Parathyroid adenoma (tissue), 2 donors: ENCODE measurements around the gene RILP.

ENCODE experiments used
- H2AFZ ChIP-seq: fragments of 300-600 bp; sonication (generic); one replicate; pipeline ENCODE4 v1.7.0; 2017; ENCODE audit warnings: antibody characterized with exemption, mild to moderate bottlenecking
- H3K27ac ChIP-seq: fragments of 300-600 bp; sonication (generic); one replicate; pipeline ENCODE4 v1.7.0; 2017
- H3K27me3 ChIP-seq: fragments of 300-600 bp; sonication (generic); one replicate; pipeline ENCODE4 v1.7.0; 2017; ENCODE audit warnings: low read length; ENCODE audit not compliant: control insufficient read depth, insufficient read depth
- H3K36me3 ChIP-seq: fragments of 300-600 bp; sonication (generic); one replicate; pipeline ENCODE4 v1.7.0; 2017; ENCODE audit warnings: low read length; ENCODE audit not compliant: control insufficient read depth, insufficient read depth
- H3K4me1 ChIP-seq: fragments of 300-600 bp; sonication (generic); one replicate; pipeline ENCODE4 v1.7.0; 2017; ENCODE audit warnings: control low read depth
- H3K4me2 ChIP-seq: fragments of 300-600 bp; sonication (generic); one replicate; pipeline ENCODE4 v1.7.0; 2017; ENCODE audit warnings: low read length
- H3K4me3 ChIP-seq: fragments of 300-600 bp; sonication (generic); one replicate; pipeline ENCODE4 v1.7.0; 2017; ENCODE audit warnings: low read depth, low read length
- H3K79me2 ChIP-seq: fragments of 300-600 bp; sonication (generic); one replicate; pipeline ENCODE4 v1.7.0; 2017; ENCODE audit warnings: control low read depth
- H3K9ac ChIP-seq: fragments of 300-600 bp; sonication (generic); one replicate; pipeline ENCODE4 v1.7.0; 2017; ENCODE audit warnings: mild to moderate bottlenecking
- H3K9me3 ChIP-seq: fragments of 300-600 bp; sonication (generic); one replicate; pipeline ENCODE4 v1.7.0; 2017; ENCODE audit warnings: low read length; ENCODE audit not compliant: control insufficient read depth
- TF ChIP-seq, protein P1 (sequence below): fragments of 300-600 bp; sonication (generic); IDR thresholded peaks from one replicate; pipeline ENCODE4 v1.7.0; 2017; ENCODE audit warnings: antibody characterized with exemption, mild to moderate bottlenecking
- donor health status: primary hyperparathyroidism.

The RILP gene

DNA sequence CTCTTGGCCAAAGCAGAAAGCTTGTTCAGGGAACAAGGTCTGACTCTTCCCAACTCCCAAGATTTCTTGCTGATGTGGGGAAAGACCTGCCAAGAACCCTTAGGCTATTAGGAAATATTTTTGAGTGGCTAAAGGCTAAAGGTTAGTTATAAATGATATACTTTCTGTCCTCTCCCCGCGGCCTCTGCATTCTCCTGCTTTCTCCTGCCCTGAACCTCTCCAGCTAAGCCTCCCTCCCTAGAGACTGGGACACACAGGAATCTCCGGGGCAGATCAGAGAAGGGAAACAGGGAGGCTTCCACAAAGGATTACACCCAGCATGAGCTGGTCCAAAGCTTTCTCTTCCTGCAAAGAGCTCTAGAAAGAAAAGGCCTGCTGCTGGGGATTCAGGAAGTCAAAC lies 23.3 kb downstream of the RILP start:
- no peaks in the 10 kb centered on the region for H3K9me3 ChIP-seq
- H3K4me2 ChIP-seq = no peak overlapping the region
- H3K79me2 ChIP-seq = peaks cover 8% of the 10 kb centered on the region
- H3K4me1 ChIP-seq = peaks cover 5% of the 10 kb centered on the region
- H3K4me3 ChIP-seq = no peak overlapping the region
- no peaks in the 10 kb centered on the region for H3K27me3 ChIP-seq
- H3K27ac ChIP-seq = peak overlapping the region; percentile 30
- H3K36me3 ChIP-seq = no peaks in the 10 kb centered on the region
- H2AFZ ChIP-seq = no peak overlapping the region
- TF ChIP-seq, protein P1, sequence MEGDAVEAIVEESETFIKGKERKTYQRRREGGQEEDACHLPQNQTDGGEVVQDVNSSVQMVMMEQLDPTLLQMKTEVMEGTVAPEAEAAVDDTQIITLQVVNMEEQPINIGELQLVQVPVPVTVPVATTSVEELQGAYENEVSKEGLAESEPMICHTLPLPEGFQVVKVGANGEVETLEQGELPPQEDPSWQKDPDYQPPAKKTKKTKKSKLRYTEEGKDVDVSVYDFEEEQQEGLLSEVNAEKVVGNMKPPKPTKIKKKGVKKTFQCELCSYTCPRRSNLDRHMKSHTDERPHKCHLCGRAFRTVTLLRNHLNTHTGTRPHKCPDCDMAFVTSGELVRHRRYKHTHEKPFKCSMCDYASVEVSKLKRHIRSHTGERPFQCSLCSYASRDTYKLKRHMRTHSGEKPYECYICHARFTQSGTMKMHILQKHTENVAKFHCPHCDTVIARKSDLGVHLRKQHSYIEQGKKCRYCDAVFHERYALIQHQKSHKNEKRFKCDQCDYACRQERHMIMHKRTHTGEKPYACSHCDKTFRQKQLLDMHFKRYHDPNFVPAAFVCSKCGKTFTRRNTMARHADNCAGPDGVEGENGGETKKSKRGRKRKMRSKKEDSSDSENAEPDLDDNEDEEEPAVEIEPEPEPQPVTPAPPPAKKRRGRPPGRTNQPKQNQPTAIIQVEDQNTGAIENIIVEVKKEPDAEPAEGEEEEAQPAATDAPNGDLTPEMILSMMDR = no peak
- no peak overlapping the region for H3K9ac ChIP-seq

DNA sequence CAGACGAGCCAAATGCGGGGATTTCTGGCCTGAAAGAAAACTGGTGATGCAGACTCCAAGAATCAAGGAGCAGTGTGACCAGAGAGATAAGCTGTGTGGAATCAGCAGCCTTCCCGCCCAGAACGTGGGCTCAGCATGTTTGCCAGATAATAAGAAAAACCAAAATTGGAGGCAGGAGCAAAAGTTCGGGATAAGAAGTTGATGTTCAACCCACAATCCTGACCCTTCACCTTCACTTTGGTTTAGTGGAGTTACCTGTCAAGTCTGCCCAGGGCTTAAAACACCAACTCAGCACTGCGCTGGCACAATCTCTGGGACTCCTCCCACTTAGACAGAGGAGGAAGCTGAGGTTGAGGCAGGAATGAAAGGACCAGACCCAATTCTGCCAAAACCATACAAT lies 24.1 kb downstream of the RILP start:
- Histone ChIP-seq H3K36me3 (no peaks in the 10 kb centered on the region), H3K27ac (no peak overlapping the region), H3K79me2 (peaks cover 10% of the 10 kb centered on the region), H3K9ac (no peak overlapping the region), H3K9me3 (no peaks in the 10 kb centered on the region), H3K4me2 (no peak overlapping the region), H3K4me1 (peaks cover 12% of the 10 kb centered on the region), H3K27me3 (no peaks in the 10 kb centered on the region), H3K4me3 (no peak overlapping the region), H2AFZ (no peak overlapping the region)
- TF ChIP-seq, protein P1 = no peak

DNA sequence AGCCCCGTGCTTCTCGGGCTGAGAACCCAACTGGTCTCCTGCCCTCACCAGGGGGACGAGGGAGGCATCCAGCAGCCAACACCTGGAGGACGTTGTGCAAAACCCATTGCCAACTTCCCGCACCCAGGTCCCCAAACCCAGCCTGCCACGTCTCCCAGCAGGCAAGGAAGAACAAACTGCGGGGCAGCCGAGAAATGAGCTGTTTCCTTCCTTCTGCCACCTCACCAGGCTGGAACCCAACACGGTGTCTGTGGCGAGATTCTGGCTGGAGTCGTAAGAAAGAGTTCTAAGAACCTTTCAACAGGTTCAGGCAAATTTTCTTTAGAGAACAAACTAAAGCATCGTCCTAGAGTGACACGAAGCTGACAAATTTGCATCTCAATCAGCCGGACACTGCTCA lies 24.6 kb downstream of the RILP start:
- no peak overlapping the region for H3K4me2 ChIP-seq
- no peak overlapping the region for H3K9ac ChIP-seq
- H3K9me3 ChIP-seq = no peaks in the 10 kb centered on the region
- no peak overlapping the region for H3K4me3 ChIP-seq
- H3K36me3 ChIP-seq = no peaks in the 10 kb centered on the region
- no peak overlapping the region for H2AFZ ChIP-seq
- no peaks in the 10 kb centered on the region for H3K27me3 ChIP-seq
- H3K27ac ChIP-seq = no peak overlapping the region
- TF ChIP-seq, protein P1 = no peak
- H3K79me2 ChIP-seq = peaks cover 10% of the 10 kb centered on the region
- H3K4me1 ChIP-seq = peaks cover 18% of the 10 kb centered on the region

DNA sequence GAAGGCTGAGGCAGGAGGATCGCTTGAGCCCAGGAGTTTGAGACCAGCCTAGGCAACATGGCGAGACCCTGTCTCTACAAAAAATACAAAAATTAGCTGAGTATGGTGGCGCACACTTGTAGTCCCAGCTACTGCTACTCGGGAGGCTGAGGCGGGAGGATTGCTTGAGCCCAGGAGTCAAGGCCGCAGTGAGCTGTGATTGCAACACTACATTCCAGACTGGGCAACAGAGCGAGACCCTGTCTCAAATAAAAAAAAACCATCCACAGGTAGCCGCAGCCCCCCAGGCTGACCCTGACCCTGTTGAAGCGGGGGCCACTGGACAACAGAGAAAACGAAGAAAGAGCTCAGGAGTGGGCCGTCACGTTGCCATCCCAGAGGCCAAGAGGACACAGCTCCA lies 25.0 kb downstream of the RILP start:
- H3K4me2 ChIP-seq = no peak overlapping the region
- H3K27ac ChIP-seq = no peak overlapping the region
- H3K79me2 ChIP-seq = peaks cover 11% of the 10 kb centered on the region
- TF ChIP-seq, protein P1 = no peak
- H3K27me3 ChIP-seq = no peaks in the 10 kb centered on the region
- H3K36me3 ChIP-seq = no peaks in the 10 kb centered on the region
- H2AFZ ChIP-seq = no peak overlapping the region
- peaks cover 20% of the 10 kb centered on the region for H3K4me1 ChIP-seq
- no peak overlapping the region for H3K4me3 ChIP-seq
- no peak overlapping the region for H3K9ac ChIP-seq
- no peaks in the 10 kb centered on the region for H3K9me3 ChIP-seq

DNA sequence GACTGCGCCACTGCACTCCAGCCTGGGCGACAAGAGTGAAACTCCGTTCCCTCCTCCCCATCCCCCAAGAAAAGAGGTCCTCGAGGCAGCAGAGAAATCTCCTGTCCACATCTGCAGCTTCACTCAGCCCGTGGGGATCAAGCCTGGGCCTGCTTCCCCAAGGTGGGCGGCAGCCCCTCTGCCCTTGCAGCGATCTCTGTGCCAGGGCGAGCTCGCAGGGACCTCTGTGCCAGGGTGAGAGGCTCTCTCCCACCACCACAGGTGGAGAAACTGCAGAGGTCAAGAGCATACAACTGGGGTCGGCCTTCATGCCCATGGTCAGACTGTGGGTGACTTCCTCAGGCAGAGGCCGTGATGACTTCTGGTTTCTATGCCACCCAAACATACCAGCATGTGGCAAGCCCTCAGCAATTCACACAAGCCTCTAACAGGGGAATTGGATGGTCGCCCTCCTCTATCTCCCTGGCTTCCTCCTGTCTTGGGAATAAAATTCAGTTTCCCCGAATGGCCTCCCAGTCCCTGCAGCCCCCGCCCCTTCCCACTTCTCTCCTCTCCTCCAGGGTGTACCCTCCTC lies 26.5 kb downstream of the RILP start:
- no peaks in the 10 kb centered on the region for H3K27me3 ChIP-seq
- no peak overlapping the region for H3K4me2 ChIP-seq
- H3K79me2 ChIP-seq = peaks cover 16% of the 10 kb centered on the region
- TF ChIP-seq, protein P1 = no peak
- H3K4me3 ChIP-seq = no peak overlapping the region
- H3K9me3 ChIP-seq = no peaks in the 10 kb centered on the region
- peaks cover 20% of the 10 kb centered on the region for H3K4me1 ChIP-seq
- H3K9ac ChIP-seq = no peak overlapping the region
- H3K27ac ChIP-seq = no peak overlapping the region
- no peak overlapping the region for H2AFZ ChIP-seq
- no peaks in the 10 kb centered on the region for H3K36me3 ChIP-seq
